ENCODE results near the gene TMEM178A.
A peak's percentile ranks its signal among the peaks of the same experiment; 100 is the strongest.

Gene TMEM178A

GRCh38 chr2:39661826-39662225 is 3.9 kb upstream of the TMEM178A start:
- ATAC-seq (no peak), DNase-seq (ENCODE audit: low spot score in 2 of 2) (no peak)
- H3K36me3 Mint-ChIP-seq = no peaks in the 10 kb centered on the region
- H3K4me1 Mint-ChIP-seq = peaks cover 7% of the 10 kb centered on the region
- H3K4me3 Mint-ChIP-seq = no peak overlapping the region
- no peak overlapping the region for H3K27ac Mint-ChIP-seq
- H3K9me3 Mint-ChIP-seq = no peaks in the 10 kb centered on the region

- Mint-ChIP-seq H3K27ac (no peak overlapping the region), H3K36me3 (no peaks in the 10 kb centered on the region), H3K4me1 (peaks cover 12% of the 10 kb centered on the region), H3K9me3 (no peaks in the 10 kb centered on the region), H3K4me3 (no peak overlapping the region)
- DNase-seq (ENCODE audit: low spot score in 2 of 2) (no peak), ATAC-seq (no peak)
Observed at GRCh38 chr2:39663187-39663930, 2.4 kb upstream of the TMEM178A start.

GRCh38 chr2:39664232-39664887 is 1.4 kb upstream of the TMEM178A start:
- H3K27ac Mint-ChIP-seq = no peak overlapping the region
- no peaks in the 10 kb centered on the region for H3K9me3 Mint-ChIP-seq
- no peak overlapping the region for H3K4me3 Mint-ChIP-seq
- no peaks in the 10 kb centered on the region for H3K36me3 Mint-ChIP-seq
- no peak for DNase-seq (ENCODE audit: low spot score in 2 of 2)
- ATAC-seq = no peak
- peaks cover 12% of the 10 kb centered on the region for H3K4me1 Mint-ChIP-seq

- H3K4me3 Mint-ChIP-seq = peak overlapping the region; percentile 57
- ATAC-seq = no peak
- DNase-seq (ENCODE audit: low spot score in 2 of 2) = no peak
- no peaks in the 10 kb centered on the region for H3K36me3 Mint-ChIP-seq
- H3K4me1 Mint-ChIP-seq = peaks cover 12% of the 10 kb centered on the region
- no peak overlapping the region for H3K27ac Mint-ChIP-seq
- H3K9me3 Mint-ChIP-seq = no peaks in the 10 kb centered on the region
Observed at GRCh38 chr2:39664888-39665591, 677 bp upstream of the TMEM178A start.

- DNase-seq (ENCODE audit: low spot score in 2 of 2) = no peak
Observed at GRCh38 chr2:39666491-39667101, 879 bp downstream of the TMEM178A start.

GRCh38 chr2:39667104-39667885 is 1.6 kb downstream of the TMEM178A start:
- Mint-ChIP-seq H3K36me3 (no peaks in the 10 kb centered on the region), H3K9me3 (no peaks in the 10 kb centered on the region), H3K4me3 (peak overlapping the region; percentile 57), H3K27ac (no peak overlapping the region), H3K4me1 (peaks cover 12% of the 10 kb centered on the region)
- DNase-seq (ENCODE audit: low spot score in 2 of 2) = no peak
- ATAC-seq = no peak

More at GRCh38 chr2:39666491-39667101, 879 bp downstream of the TMEM178A start:
- H3K36me3 Mint-ChIP-seq = no peaks in the 10 kb centered on the region
- peaks cover 12% of the 10 kb centered on the region for H3K4me1 Mint-ChIP-seq
- no peak overlapping the region for H3K27ac Mint-ChIP-seq
- no peak for ATAC-seq
- H3K4me3 Mint-ChIP-seq = peak overlapping the region; percentile 57
- H3K9me3 Mint-ChIP-seq = no peaks in the 10 kb centered on the region

GRCh38 chr2:39667886-39668276 is 2.2 kb downstream of the TMEM178A start:
- DNase-seq (ENCODE audit: low spot score in 2 of 2) (no peak), ATAC-seq (no peak)
- no peaks in the 10 kb centered on the region for H3K9me3 Mint-ChIP-seq
- peaks cover 12% of the 10 kb centered on the region for H3K4me1 Mint-ChIP-seq
- H3K4me3 Mint-ChIP-seq = no peak overlapping the region
- no peak overlapping the region for H3K27ac Mint-ChIP-seq
- H3K36me3 Mint-ChIP-seq = no peaks in the 10 kb centered on the region

GRCh38 chr2:39668576-39669080 is 2.9 kb downstream of the TMEM178A start:
- Mint-ChIP-seq H3K9me3 (peaks cover under 1% of the 10 kb centered on the region), H3K27ac (no peak overlapping the region), H3K4me1 (peaks cover 12% of the 10 kb centered on the region), H3K36me3 (no peaks in the 10 kb centered on the region), H3K4me3 (no peak overlapping the region)
- DNase-seq (ENCODE audit: low spot score in 2 of 2) = no peak
- ATAC-seq = no peak

GRCh38 chr2:39671604-39672003 is 5.9 kb downstream of the TMEM178A start:
- DNase-seq (ENCODE audit: low spot score in 2 of 2) (no peak), ATAC-seq (no peak)
- Mint-ChIP-seq H3K36me3 (no peaks in the 10 kb centered on the region), H3K4me3 (no peak overlapping the region), H3K9me3 (peaks cover 2% of the 10 kb centered on the region), H3K27ac (no peak overlapping the region), H3K4me1 (peaks cover 7% of the 10 kb centered on the region)

GRCh38 chr2:39673018-39673417 is 7.3 kb downstream of the TMEM178A start:
- no peaks in the 10 kb centered on the region for H3K36me3 Mint-ChIP-seq
- H3K4me1 Mint-ChIP-seq = no peaks in the 10 kb centered on the region
- H3K27ac Mint-ChIP-seq = no peak overlapping the region
- peaks cover 2% of the 10 kb centered on the region for H3K9me3 Mint-ChIP-seq
- no peak overlapping the region for H3K4me3 Mint-ChIP-seq
- DNase-seq (ENCODE audit: low spot score in 2 of 2) (no peak), ATAC-seq (no peak)

- DNase-seq (ENCODE audit: low spot score in 2 of 2) (no peak), ATAC-seq (no peak)
- Mint-ChIP-seq H3K27ac (no peak overlapping the region), H3K4me3 (no peak overlapping the region), H3K36me3 (no peaks in the 10 kb centered on the region), H3K4me1 (no peaks in the 10 kb centered on the region), H3K9me3 (peaks cover 2% of the 10 kb centered on the region)
Observed at GRCh38 chr2:39676342-39676741, 10.6 kb downstream of the TMEM178A start.

- no peak for ATAC-seq
- Mint-ChIP-seq H3K9me3 (peaks cover 2% of the 10 kb centered on the region), H3K4me1 (no peaks in the 10 kb centered on the region)
Observed at GRCh38 chr2:39678170-39678569, 12.5 kb downstream of the TMEM178A start.

GRCh38 chr2:39679805-39680204 is 14.1 kb downstream of the TMEM178A start:
- H3K27ac Mint-ChIP-seq = no peak overlapping the region
- no peak for ATAC-seq
- DNase-seq (ENCODE audit: low spot score in 2 of 2) = no peak
- no peaks in the 10 kb centered on the region for H3K4me1 Mint-ChIP-seq
- H3K36me3 Mint-ChIP-seq = no peaks in the 10 kb centered on the region
- H3K9me3 Mint-ChIP-seq = no peaks in the 10 kb centered on the region
- no peak overlapping the region for H3K4me3 Mint-ChIP-seq

More at GRCh38 chr2:39678170-39678569, 12.5 kb downstream of the TMEM178A start:
- DNase-seq (ENCODE audit: low spot score in 2 of 2) = no peak
- no peak overlapping the region for H3K4me3 Mint-ChIP-seq
- H3K27ac Mint-ChIP-seq = no peak overlapping the region
- H3K36me3 Mint-ChIP-seq = no peaks in the 10 kb centered on the region

- Mint-ChIP-seq H3K4me3 (no peak overlapping the region), H3K27ac (no peak overlapping the region), H3K9me3 (no peaks in the 10 kb centered on the region), H3K4me1 (no peaks in the 10 kb centered on the region), H3K36me3 (no peaks in the 10 kb centered on the region)
- no peak for DNase-seq (ENCODE audit: low spot score in 2 of 2)
- no peak for ATAC-seq
Observed at GRCh38 chr2:39682066-39682692, 16.5 kb downstream of the TMEM178A start.

Data from stimulated activated effector memory CD8-positive, alpha-beta T cell treated with anti-CD3 and anti-CD28 coated beads, Interleukin-12 subunit alpha, Interleukin-12 subunit beta, amount 100 ng/mL, for 72 hours (primary cell).